ENCODE results near the gene ATP5MC3. TPM values are rescaled to one million over a fixed set of nuclear protein-coding genes. Genes with fewer than 3 reads are reported as not detected.

The ATP5MC3 gene
- 181 and 182 TPM in 2 replicates for total RNA-seq

GRCh38 chr2:175181104-175181876 lies at the start of gene ATP5MC3:
TSS of gene ATP5MC3 (minus strand) at chr2:175181710. CDS start at chr2:175181393, 317 bp downstream.

GRCh38 chr2:175167792-175168563 lies 13.5 kb downstream of the ATP5MC3 start, which contains the start of gene ATF2:
TSS of gene ATF2 (minus strand) at chr2:175168203. CDS start at chr2:175136443, 31,760 bp downstream.

Other genes with a start within 250 kb of the ATP5MC3 start
- gene CHN1, start 176.3 kb downstream of the ATP5MC3 start, total RNA-seq = 11.0 and 14.7 TPM in 2 replicates
- gene ATF2, start 13.5 kb downstream of the ATP5MC3 start, total RNA-seq = 41.9 and 60.3 TPM in 2 replicates